CD4-positive, alpha-beta T cell treated with Interleukin-15 for 1 hour (primary cell): Measurements from ENCODE around the gene TAP1.

ENCODE experiments used
- DNase-seq: peaks from one replicate; pipeline ENCODE4 v3.0.0-alpha.2; 2020

Gene TAP1

DNA sequence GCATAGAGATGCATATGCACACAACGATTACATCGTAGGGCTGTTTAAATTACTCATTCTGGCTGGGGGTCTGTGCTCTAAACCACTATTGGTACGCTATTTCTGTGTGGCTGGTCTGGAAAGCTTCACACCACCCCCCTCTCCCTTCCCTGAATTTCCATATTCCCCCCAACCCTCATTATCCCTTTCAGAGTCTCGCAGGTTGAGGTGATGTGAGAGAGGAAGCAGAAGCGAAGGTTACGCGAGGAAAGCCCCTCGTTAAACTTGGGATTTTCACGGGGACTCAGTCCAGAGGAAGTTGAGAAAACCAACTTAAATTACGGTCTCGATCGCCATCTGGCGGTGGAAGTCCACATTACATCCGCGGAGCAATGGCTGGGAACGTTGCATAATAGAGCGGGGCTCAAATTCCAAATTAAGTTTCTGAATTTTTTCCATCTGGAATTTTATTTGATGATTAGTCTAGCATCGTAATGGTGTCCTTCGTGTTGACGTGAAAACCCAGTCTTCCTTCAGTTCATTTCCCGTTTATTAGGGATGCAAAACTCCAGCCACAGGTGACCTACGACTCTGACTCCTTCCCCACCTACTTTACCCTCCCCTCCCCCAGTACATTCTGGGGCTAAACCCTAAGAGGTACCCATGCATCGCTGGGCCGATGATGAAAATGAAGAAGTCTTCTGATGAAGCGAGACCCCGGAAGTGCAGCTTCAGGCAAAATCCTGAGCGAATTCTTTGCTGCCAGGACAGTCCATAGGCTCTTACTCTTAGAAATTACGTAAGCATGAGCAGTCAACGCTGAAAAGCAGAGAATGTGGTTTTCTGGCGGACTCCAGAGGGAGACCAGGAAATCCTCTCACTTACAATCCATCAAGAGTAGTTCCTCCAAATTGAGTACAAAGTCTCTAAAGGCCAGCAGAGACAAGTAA is 56.4 kb downstream of the TAP1 start:
- peak; percentile 65 for DNase-seq
